HK-2 (cell line): ENCODE measurements around the gene FN3KRP.

ENCODE experiments used
- DNase-seq: peaks from one replicate; pipeline ENCODE4 v3.0.0-alpha.2; 2018; ENCODE audit not compliant: unreplicated experiment

The FN3KRP gene

DNA sequence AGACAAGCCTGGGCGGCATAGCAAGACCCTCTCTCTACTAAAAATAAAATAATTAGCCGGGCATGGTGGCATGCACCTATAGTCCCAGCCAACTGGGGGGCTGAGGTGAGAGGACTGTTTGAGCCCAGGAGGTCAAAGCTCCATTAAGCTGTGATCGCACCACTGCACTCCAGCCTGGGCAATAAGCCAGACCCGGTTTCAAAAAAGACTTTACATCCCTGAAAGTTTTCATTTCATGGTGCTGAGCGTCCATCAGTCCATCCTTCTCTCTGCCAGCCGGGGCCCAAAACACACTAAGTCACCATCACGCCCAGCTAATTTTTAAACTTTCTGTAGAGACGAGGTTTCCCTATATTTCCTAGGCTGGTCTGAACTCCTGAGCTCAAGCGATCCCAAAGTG lies 28.6 kb upstream of the FN3KRP start:
- no peak for DNase-seq

DNA sequence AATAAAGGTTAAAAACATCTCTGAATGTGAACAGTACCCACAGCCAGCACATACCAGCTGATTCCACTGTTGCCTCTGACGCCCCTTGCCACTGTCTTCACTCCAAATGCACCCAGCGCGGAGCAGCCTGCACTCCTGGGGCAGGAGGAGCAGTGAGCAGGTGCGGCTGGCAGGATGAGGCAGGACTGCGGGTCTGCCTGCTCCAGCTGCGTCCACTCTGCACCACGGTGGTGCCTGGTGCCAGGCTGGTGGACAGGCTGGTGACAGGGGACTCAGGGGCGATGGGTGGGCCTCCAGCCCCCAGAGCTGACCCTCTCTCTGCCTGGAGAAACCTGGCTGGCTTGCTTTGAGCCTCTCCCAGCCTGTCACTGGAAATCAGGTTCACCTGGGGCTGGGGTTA lies 27.4 kb upstream of the FN3KRP start:
- no peak for DNase-seq

DNA sequence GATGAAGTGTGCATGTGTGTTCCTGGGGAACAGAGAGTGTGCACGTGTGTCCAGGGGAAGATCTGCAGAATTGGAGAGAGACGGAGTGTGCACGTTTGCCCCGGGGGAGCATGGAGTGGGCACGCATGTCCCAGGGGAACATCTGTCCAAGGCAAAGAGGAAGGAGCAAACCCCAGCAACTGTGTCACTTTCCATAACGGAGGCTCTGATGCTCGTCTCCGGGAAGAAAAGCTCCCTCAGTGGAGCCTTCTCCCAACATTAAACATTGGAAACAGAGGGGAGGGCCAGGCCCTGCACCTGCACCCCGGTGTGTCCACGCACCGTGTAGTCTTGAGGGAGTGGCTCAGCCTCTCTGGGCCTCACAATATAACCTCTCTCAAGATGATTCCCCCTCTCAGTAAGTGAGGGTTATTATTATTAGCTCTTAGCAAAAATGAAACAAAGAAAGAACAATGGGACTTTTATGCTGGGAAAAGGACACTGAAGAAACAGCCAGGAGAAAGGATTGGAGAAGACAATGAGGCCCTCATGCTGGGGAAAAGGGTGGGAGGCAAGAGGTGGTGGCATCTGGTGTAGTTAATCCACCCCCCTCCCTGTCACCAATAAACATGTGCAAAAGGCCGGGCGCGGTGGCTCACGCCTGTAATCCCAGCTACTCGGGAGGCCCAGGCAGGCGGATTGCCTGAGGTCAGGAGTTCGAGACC lies 25.6 kb upstream of the FN3KRP start:
- DNase-seq, result no peak

DNA sequence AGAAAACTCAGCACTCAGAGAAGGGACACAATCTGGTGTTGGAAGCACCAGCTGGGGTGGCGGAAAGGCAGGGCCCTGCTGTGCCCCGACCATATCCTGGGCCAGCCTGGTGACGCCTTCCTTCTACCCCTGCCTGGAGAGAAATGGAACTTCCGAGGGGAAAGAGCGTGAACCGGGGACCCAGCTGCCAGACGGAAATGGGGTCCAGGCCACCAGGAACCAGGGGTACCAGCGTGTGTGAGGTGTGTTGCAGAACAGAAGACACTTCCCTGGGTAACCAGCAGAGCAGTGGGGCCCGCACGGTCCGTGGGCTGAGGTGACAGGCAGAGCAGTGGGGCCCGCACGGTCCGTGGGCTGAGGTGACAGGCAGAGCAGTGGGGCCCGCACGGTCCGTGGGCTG lies 24.8 kb upstream of the FN3KRP start:
- no peak for DNase-seq

DNA sequence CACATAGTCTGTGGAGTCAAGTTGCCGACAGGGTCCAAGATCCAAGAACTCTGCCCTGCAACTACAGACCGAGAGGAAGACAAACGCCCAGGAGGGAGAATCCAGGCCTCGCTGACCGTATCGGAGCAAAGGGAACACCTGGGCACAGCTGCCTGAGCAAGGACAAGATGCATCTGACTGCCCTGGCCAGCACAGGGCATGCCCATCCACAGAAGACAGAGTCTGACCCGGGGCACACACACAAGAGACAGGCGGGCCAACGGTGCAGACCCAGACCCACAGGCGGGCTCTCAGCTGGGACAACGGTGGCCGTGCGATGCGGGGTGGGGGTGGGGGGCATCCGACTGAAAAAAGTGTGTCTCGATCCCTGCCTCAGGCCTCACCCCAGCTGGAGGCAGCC lies 24.2 kb upstream of the FN3KRP start:
- DNase-seq, result no peak

DNA sequence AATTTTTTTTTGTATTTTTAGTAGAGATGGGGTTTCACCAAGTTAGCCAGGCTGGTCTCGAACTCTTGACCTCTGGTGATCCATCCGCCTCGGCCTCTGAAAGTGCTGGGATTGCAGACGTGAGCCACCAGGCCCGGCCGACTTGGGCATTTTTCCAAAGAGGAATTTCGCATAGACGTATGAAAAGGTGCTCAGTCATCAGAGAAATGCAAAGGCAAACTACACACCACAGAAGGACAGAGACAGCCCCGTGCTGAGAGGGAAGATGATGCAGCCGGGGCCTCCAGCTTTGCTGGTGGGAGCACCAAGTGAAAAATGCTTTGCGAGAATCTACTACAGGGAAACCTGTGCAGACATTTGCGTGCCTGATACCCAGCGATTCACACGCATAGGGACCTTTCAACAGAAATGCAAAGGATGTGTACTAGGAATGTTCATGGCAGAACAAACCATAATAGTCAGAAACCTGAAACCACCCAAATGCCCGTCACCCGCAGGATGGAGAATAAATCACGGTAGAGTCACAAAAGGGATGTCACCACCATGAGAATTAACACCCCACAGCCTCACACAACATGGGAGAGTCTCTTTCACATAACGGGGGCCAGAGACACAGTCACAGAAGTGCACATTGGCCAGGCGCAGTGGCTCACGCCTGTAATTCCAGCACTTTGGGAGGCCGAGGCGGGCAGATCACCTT lies 23.2 kb upstream of the FN3KRP start:
- no peak for DNase-seq

DNA sequence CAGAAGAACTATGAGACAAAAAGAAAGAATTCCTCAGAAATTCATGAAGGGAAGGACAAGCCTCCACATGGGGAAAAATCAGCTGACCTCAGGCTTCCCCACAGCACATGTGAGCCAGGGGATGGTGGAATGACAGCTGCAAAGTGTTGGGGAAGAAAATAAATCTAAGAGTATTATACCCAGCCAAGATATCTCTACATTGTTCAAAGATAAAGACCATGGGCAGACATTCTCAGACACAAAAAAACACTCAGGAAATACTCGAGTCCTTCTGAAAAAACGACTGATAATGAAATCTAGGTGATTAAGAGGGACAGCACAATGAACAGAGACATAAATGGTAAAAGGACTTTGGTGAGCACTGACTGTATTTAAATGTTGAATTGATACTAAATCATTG lies 21.9 kb upstream of the FN3KRP start:
- DNase-seq, result no peak

DNA sequence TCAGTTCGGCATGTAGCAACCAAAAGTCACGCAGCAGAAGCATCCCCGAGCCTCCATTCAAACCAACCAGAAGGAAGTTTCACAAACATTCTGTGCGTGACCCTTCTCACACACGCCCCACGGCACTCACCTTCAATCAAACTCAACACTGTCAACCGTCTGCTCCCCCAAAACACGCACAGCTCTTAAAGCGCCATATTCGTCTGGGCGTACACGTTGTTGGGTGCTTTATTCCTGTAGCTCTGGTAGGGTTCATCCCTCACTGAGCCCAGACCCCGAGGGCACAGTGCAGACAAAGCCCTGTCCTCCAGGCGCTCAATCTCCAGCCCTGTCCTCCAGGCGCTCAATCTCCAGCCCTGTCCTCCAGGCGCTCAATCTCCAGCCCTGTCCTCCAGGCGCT lies 20.2 kb upstream of the FN3KRP start:
- DNase-seq, result no peak

DNA sequence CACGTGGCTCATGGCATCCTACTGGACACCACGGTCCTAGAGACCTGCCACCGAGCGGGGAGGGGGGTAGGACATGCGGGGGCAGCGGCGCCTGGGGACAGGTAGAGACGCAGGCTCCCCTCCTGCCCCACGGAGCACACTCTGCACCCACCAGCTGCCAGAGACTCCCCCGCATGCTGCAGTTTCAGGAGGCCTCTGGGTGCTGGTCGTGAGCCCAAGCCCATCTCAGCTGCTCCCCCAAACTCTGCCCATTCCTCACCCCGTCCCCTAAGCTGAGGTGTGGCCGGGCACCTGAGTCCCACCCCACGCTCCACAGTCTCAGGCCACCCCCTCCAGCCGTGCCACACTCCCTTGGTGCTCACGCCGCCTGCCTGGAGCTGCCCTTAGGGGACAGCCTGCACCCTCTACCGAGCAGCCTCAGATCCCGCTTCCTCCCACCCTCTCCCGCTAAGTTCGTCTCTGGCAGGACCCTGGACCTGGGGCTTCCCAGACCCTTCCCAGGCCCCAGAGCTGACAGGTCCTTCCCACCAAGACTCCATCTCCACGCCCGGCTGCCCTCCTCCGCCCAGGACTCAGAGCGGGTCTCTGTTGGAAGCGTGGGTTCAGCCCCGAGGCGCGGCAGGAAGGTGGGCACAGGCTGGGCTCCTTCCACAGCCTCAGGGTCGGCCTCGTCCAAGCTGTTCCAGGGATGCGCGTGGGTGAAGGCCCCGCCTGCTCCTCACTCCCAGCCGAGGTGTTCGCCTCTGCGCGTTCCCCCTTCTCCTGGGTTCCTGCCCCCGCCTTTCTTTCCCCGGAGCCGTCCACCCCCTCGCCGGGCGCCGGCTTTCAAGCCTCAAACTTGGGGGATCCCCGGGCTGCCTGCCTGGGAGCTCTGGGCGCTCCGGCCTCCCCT lies 19.3 kb upstream of the FN3KRP start:
- DNase-seq, result no peak

DNA sequence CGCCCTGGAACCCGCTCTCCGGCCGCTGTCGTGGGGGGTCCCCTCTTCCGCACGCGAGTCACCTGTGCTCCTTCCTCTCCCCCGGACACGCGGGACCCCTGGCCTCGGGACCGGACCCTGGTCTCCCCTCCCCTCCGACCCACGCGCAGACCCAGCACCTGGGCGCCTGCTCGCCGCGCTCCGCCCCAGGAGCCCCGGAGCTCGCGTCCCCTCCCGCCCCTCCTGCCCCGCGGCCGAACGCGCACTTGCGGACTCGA lies 18.8 kb upstream of the FN3KRP start:
- DNase-seq, result no peak

DNA sequence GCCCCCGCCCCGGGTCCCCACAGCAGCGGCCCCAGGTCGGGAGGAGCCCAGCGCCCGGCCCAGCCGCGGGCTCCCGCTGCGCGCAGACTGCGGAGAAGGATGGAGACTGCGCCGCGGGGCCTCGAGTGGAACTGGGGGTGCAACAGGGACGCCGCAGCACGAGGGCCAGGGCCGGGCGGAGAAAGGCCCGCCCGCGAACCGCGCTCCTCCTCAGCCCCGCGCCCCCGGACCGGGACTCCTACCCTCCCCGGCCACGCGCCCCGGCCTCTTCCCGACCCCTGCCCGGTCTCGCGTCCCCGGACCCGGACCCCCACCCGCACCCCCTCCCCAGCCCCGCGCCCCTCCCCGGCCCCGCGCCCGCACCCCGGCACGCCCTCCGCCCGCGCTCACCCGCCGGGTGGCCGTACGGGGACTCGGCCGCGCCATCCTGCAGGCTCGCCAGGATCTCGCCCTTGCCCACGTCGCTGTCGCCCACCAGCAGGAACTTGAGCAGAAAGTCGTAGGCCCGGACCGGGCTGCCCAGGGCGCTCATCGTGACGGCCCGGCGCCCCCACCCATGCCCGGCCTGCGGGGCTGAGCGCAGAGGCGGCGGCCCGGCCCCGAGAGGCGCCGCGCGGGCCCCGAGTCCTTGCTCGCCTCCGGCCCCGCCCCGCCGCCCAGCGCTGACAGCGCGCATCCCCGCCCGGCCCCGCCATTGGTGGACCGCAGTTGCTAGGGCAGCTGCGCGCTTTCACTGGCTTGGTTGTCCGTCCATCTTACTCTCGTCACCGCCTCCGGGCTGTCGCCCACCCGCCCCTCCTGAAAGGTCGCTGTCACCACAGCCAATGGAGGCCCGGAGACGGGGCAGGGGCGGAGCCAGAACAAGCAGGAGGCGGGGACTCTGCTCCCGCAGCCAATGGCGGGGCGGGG lies 18.2 kb upstream of the FN3KRP start, which contains the start of gene RAB40B:
Gene RAB40B, minus strand, starts transcription at position 634 of the 909 bp plus-strand sequence. Its CDS starts 102 bp downstream, at position 532.
- DNase-seq, result peak; percentile 99

DNA sequence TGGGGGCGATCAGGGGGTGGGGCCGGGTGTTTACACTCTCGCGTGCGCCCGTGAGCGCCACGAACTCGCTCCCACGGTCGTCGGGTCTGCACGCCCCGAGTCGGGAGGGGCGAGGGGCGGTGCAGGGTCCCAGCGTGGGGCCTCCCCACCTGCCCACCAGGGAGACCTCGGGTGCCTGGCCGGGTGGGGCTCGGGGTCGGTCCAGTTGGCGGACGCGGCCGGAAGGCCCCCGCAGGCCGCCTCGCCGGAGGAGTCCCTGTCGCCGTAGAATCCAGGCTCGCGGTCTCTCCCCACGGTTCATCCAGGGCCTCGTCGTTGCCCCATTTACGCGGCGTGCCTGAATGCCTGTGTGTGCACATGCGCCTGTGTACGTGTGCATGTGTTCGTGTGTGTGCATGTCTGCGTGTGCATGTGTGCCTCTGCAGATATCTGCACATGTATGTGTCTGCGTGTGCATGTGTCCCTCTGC lies 17.5 kb upstream of the FN3KRP start:
- no peak for DNase-seq

DNA sequence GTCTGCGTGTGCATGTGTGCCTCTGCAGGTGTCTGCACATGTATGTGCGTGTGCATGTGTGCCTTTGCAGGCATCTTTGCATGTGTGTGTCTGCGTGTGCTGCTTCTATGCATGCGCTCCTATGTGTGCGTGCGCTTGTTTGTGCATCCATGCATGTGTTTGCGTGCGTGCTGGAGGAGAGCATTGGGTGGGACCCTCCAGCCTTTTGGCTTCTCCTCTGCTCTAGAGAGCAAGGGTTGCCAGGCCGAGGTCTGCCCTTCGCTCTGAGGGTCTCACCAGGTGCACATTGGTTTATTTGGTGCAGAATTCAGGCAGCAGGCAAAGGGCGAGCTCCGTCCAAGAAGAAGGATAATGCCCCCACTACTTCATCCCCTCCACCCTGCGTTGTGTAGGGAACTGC lies 17.0 kb upstream of the FN3KRP start:
- DNase-seq, result no peak

DNA sequence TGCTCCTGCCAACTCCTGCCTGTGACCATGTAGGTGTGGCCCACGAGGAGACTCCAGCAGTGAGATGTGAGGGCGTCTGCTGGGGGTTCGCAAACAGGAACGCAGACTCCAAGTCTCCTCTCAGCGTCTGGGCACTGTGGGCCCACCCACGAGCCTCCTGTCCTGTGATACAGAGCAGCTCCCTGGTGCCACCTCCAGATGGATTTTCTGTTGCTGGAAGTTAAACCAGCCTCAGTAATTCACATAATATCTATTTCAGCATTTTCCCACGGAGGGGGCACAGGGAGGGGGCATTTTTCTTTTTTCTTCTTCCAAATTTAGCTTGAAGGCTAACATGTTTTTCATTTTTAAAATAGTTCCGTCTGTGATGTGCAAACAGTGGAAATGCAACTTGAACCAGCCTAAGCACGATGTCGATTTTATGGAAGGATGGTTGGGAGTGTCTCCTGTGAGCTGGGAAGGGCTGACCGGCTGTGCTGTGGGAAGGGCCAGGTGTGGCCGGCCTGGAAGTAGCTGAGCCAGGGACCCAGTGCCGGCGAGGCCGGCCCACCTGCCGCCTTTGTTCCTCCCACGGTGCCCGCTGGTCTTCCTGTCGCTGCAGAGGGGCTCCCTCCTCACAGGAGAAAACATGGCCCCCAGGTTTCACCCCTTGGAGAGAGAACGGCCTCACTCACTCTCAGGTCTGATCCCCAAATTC lies 14.1 kb upstream of the FN3KRP start:
- no peak for DNase-seq

DNA sequence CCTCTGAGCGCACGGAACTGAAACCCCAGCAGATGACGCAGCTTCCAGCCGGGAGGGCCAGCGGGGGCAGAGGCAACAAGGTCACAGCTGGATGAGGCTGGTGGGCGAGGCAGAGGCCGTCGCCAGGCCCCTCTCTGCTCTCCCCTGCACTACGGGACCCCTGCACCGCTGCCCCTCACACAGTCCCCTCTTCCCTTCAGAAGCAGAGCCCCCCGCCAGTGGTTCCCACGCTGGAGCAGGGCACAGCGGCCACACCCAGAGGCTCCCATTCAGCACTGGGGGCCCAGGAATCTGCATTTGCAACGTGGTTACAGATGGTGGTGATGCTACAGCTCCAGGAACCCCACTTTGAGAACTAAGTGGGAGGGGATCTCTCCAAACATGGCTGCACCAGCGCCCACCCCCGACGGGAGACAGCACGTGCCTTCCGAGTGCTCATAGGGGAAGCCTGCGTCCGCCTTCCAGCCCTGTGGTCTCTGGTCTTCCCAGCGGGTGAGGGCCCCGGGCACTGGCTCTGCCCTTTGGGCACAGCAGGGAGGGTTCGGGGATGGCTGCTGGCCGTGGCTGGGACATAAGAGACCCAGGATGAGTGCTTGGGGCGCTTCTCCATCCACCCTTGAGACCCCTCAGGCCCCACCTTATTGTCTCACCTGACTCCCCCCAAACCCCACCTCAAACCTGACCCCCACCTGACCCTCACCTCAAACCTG lies 13.3 kb upstream of the FN3KRP start:
- DNase-seq, result no peak

DNA sequence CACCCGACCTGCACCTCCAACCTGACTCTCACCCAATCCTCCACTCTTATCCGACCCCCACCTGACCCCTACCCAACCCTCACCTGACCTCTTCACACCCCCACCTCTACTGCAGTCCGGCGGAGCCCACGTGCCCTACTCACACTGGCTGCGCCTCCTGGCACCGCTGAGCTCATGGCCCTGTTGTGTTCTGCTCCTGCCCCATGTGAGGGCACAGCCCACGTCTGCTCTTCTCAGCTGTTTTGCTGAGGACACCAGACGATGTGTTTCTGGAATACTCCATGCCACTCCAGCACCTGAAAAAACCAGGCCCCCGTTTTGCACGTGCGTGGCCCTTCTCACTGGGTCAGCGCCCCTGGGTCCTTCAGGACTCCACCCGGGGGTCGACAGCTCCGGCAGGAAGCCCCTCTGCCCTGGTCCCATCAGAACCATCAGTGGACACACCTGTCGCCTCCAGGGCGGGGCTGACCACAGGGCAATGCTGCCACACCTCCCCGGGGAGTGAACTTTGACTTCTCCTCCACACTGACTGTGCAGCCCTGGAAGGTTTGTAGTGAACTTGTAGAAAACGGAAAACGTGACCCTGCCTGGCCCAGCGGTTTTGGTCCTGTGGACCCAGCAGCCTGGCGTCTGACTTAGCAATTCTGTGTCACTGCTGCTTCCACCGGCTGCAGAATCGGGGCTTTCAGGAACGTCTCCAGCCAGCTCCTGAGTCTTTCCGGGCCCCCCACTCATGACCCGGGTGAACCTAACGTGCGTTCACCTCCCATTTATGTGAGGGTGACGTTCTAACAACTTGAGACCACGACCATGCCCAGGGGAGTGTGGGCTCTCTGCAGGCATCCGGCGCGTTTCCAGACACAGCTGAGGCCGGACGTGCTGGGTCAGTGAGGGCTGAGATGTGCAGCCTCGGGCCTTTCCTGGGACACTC lies 12.3 kb upstream of the FN3KRP start:
- no peak for DNase-seq

DNA sequence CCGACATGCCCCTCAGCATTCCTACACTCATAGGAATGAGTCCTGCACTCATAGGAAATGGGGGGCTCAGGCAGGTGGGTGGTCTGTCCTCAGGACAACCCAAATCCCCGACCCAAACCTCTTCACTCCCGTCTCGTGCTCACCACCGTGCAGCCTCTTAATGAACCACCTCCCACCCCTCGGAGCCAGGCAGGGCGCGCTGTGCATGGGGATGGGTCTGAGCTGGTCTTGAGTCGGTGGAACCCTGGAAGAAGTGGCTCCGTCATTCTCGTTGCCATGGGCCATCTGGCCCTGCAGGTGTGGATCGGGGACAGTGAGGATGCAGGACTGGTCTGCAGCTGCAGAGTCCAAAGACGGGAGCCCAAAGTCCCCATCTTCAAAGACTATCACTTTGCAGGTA lies 11.6 kb upstream of the FN3KRP start:
- DNase-seq, result no peak

DNA sequence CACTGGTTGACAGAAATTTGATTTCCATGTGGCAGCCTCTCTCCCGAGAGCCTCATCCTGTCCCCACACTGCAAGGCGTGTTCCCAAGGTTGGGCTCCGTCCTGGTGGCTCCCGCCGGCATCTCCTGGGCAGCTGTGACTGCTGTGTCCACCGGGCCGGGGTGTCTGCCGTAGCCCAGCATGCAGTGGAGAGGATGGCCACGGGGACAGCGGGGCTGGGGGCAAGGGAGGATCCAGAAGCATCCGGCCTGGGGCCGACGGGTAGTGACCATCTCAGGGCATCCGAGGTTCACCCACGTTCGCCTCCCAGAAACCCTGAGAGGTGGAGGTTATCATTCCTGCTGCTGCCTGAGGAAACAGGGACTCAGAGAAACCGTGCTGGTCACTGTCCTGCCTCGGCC lies 10.8 kb upstream of the FN3KRP start:
- no peak for DNase-seq

DNA sequence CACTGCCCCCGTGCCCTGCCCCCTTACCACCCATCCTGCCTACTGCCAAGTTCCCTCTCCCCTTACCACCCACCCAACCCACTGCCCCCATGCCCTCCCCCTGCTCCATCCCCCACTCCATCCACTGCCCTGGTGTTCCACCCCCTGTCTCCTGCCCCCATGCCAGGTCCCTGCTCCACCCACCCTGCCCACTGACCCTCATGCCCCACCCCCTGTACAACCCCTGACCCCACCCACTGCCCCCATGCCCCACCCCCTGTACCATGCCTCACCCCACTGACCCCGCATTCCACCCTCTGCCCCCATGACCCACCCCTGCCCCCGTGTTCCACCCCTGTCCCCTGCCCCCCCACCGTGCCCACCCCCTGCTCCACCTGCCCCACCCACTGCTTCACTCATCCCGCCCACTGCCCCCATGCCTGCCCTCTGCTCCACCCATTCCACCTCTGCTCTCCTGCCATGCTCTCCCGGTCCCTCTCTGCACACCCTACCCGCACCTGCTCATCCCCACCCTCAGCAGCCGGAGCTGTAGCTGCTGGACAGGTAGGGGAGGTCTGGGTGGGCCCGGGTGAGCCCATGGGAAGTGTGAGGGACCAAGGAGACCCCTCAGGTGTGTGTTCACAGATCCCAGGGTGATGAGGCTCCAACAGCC lies 7.4 kb upstream of the FN3KRP start:
- no peak for DNase-seq
